ENCODE data around the gene MPO. TPM values are rescaled to one million over a fixed set of nuclear protein-coding genes. Genes with fewer than 3 reads are reported as not detected.

Gene MPO
- total and polyA plus RNA-seq, 2 of the 4 experiments (the other 2 are of a cell fraction), result not detected

GRCh38 chr17:58239987-58240386 is 40.7 kb downstream of the MPO start:
- H3K4me1 ChIP-seq (ENCODE audit: control insufficient read depth, insufficient read depth, low read length), result no peaks in the 10 kb centered on the region
- BruUV-seq (replicated peaks), result no TSS peak
- H4K5ac ChIP-seq (ENCODE audit: low read depth, low read length), result no peak overlapping the region
- H2BK5ac ChIP-seq (ENCODE audit: low read depth, low read length, poor library complexity, severe bottlenecking), result no peak overlapping the region
- no peak for DNase-seq
- H3K27ac ChIP-seq (ENCODE audit: insufficient read depth, low read length), result no peak overlapping the region
- no peak overlapping the region for H3K4me3 ChIP-seq (ENCODE audit: insufficient read depth, low read depth, low read length)
- H2BK120ac ChIP-seq (ENCODE audit: low read depth, low read length), result no peak overlapping the region
- H2AK9ac ChIP-seq (replicated peaks; ENCODE audit: low read depth, low read length, poor library complexity), result no peak overlapping the region
- in situ Hi-C loops (cut with MboI; ENCODE audit: low sequenced_read_pairs), result no loop called here
- peaks cover 56% of the 10 kb centered on the region for H3K27me3 ChIP-seq (ENCODE audit: control insufficient read depth, insufficient read depth, low read length)
- TF ChIP-seq RFX5 (IDR thresholded peaks at IDR 0.05; ENCODE audit: low read depth, low read length) (no peak), NFE2L2 (IDR thresholded peaks at IDR 0.05; ENCODE audit: low read depth, low read length) (no peak), CHD1 (IDR thresholded peaks at IDR 0.05; ENCODE audit: low read depth, low read length) (no peak), RCOR1 (IDR thresholded peaks at IDR 0.05; ENCODE audit: insufficient replicate concordance, low read length) (no peak)
- TF ChIP-seq, protein P1, sequence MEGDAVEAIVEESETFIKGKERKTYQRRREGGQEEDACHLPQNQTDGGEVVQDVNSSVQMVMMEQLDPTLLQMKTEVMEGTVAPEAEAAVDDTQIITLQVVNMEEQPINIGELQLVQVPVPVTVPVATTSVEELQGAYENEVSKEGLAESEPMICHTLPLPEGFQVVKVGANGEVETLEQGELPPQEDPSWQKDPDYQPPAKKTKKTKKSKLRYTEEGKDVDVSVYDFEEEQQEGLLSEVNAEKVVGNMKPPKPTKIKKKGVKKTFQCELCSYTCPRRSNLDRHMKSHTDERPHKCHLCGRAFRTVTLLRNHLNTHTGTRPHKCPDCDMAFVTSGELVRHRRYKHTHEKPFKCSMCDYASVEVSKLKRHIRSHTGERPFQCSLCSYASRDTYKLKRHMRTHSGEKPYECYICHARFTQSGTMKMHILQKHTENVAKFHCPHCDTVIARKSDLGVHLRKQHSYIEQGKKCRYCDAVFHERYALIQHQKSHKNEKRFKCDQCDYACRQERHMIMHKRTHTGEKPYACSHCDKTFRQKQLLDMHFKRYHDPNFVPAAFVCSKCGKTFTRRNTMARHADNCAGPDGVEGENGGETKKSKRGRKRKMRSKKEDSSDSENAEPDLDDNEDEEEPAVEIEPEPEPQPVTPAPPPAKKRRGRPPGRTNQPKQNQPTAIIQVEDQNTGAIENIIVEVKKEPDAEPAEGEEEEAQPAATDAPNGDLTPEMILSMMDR (conservative IDR thresholded peaks at IDR 0.05; ENCODE audit: low read depth, low read length), result no peak
- H4K91ac ChIP-seq (ENCODE audit: insufficient read depth, low read depth, low read length), result no peak overlapping the region
- H3K79me1 ChIP-seq (ENCODE audit: low read depth in 1 of 2, low read length in 2 of 2), result no peaks in the 10 kb centered on the region
- no peak overlapping the region for H2BK20ac ChIP-seq (ENCODE audit: low read depth, low read length)
- no peaks in the 10 kb centered on the region for H3K9me3 ChIP-seq (ENCODE audit: control insufficient read depth, insufficient read depth, low read length)
- H2AFZ ChIP-seq (replicated peaks; ENCODE audit: low read length, poor library complexity), result no peak overlapping the region
- H2BK15ac ChIP-seq (ENCODE audit: low read depth, low read length), result no peak overlapping the region
- ChIA-PET CTCF (no interaction called here), POLR2A (ENCODE audit: unreplicated experiment) (no interaction called here)
- 60% methylated on average over 1 of the region's 1 CpG; no CpG with 5 or more reads in 1 of the 2 experiments for WGBS, 2 experiments (ENCODE audit: extremely low coverage in 2 of 2, insufficient read length in 1 of 2)
- no peaks in the 10 kb centered on the region for H4K20me1 ChIP-seq (ENCODE audit: insufficient read depth, low read length)
- H4K8ac ChIP-seq (ENCODE audit: low read depth in 2 of 2, low read length in 2 of 2), result no peak overlapping the region
- no peak for ATAC-seq (ENCODE audit: low read depth)
- H3K56ac ChIP-seq (ENCODE audit: extremely low read depth, insufficient read depth, low read length), result no peak overlapping the region
- H3K4me2 ChIP-seq (ENCODE audit: low read depth, low read length), result no peak overlapping the region
- no peak overlapping the region for H3K14ac ChIP-seq (replicated peaks; ENCODE audit: low read depth, low read length)
- no peak overlapping the region for H2AK5ac ChIP-seq (ENCODE audit: low read depth, low read length)
- H3K4ac ChIP-seq (ENCODE audit: low read depth, low read length), result no peak overlapping the region
- no peaks in the 10 kb centered on the region for H3K9me1 ChIP-seq (ENCODE audit: insufficient read depth, low read length)
- H3K18ac ChIP-seq (ENCODE audit: low read depth, low read length), result no peak overlapping the region
- dilution Hi-C loops (cut with HindIII; ENCODE audit: low sequenced_read_pairs, unreplicated experiment), result no loop called here
- H3K23ac ChIP-seq (ENCODE audit: low read depth, low read length), result no peak overlapping the region
- H3K9ac ChIP-seq (ENCODE audit: low read depth, low read length), result no peak overlapping the region
- no peaks in the 10 kb centered on the region for H3K36me3 ChIP-seq (ENCODE audit: control insufficient read depth, insufficient read depth, low read length)
- intact Hi-C loops (cut with micrococcal nuclease), result no loop called here
